B cell (primary cell): Measurements from ENCODE around the gene FOXM1. TPM values are rescaled to one million over a fixed set of nuclear protein-coding genes. Genes with fewer than 3 reads are reported as not detected.
"Not testable (repeated sequence)": the region's sequence is repeated elsewhere in the genome, so short reads cannot be mapped to it uniquely, and the experiment has no call there.

Experiments used
- ATAC-seq: fragments of 200-7000 bp; cut with Tn5 transposase; one replicate; pipeline ENCODE4 v1.10.0; 2021; ENCODE audit warnings: low read depth, mild to moderate bottlenecking, moderate number of reproducible peaks, moderate library complexity
- CTCF ChIA-PET: fragments of 350-600 bp; sonication (Branson Sonifier 250); formaldehyde crosslinking; loops from one replicate; lab custom pipeline; 2021; ENCODE audit warnings: antibody characterized with exemption, inconsistent platforms; lab: Charles Lee
- POLR2A ChIA-PET: fragments of 350-600 bp; sonication (Branson Sonifier 250); formaldehyde crosslinking; loops from one replicate; lab custom pipeline; 2021; ENCODE audit warnings: antibody characterized with exemption; lab: Charles Lee
- DNase-seq: peaks from one replicate; pipeline ENCODE4 v3.0.0; 2013
- H2AFZ ChIP-seq: 2 replicates; pipeline ENCODE4 v1.6.1; 2012; ENCODE audit warnings: mild to moderate bottlenecking, low read depth, low read length; ENCODE audit not compliant: insufficient read depth, poor library complexity, severe bottlenecking
- H3K27ac ChIP-seq, 2 donors: 1 replicate in 1 of 2; 2 replicates in 1 of 2; pipeline ENCODE4 v1.5.1; 2012 to 2013; ENCODE audit warnings: low read length in 2 of 2, mild to moderate bottlenecking in 2 of 2, moderate library complexity in 1 of 2
- H3K27me3 ChIP-seq, 4 experiments: fragments of 200-600 bp in 1 of 4; sonication (generic) in 1 of 4; replicated peaks in 1 of 4; 1 replicate in 2 of 4; 2 replicates in 2 of 4; pipeline versions ENCODE4 v1.6.1 to v1.7.0; 2013 to 2016; ENCODE audit warnings: low read length in 3 of 4, mild to moderate bottlenecking in 2 of 4, mixed read lengths in 1 of 4, moderate library complexity in 1 of 4; ENCODE audit not compliant: insufficient read depth in 4 of 4, control insufficient read depth in 3 of 4; ENCODE audit errors: control extremely low read depth in 1 of 4
- H3K36me3 ChIP-seq, 2 experiments: replicated peaks in 1 of 2; 1 replicate in 1 of 2; 2 replicates in 1 of 2; pipeline versions ENCODE4 v1.6.1 to v1.7.1; 2013; ENCODE audit warnings: low read length in 1 of 2; ENCODE audit not compliant: insufficient read depth in 2 of 2, control insufficient read depth in 1 of 2; ENCODE audit errors: control extremely low read depth in 1 of 2, extremely low read depth in 1 of 2
- H3K4me1 ChIP-seq, 2 donors: fragments of 200-600 bp in 1 of 2; sonication (generic) in 1 of 2; 1 replicate in 1 of 2; 2 replicates in 1 of 2; pipeline versions ENCODE4 v1.5.1 to v1.6.1; 2013 to 2017; ENCODE audit warnings: low read length in 2 of 2; ENCODE audit not compliant: control insufficient read depth in 2 of 2, insufficient read depth in 2 of 2
- H3K4me2 ChIP-seq: replicated peaks from 2 replicates; pipeline ENCODE3; 2012; ENCODE audit warnings: mild to moderate bottlenecking, low read depth, low read length; ENCODE audit not compliant: poor library complexity, severe bottlenecking
- H3K4me3 ChIP-seq, 5 experiments: fragments of 200-600 bp in 1 of 5; sonication (generic) in 1 of 5; 1 replicate in 3 of 5; 2 replicates in 2 of 5; pipeline versions ENCODE4 v1.5.1 to v1.7.0; 2011 to 2016; ENCODE audit warnings: low read length in 4 of 5, mild to moderate bottlenecking in 4 of 5, low read depth in 2 of 5, control low read depth in 1 of 5, moderate library complexity in 1 of 5; ENCODE audit not compliant: insufficient read depth in 1 of 5; ENCODE audit errors: control extremely low read depth in 1 of 5, extremely low read depth in 1 of 5
- H3K79me2 ChIP-seq: fragments of 200-600 bp; sonication (generic); one replicate; pipeline ENCODE4 v1.6.0; 2016; ENCODE audit warnings: low read length; ENCODE audit not compliant: control insufficient read depth, insufficient read depth
- H3K9ac ChIP-seq: fragments of 200-600 bp; sonication (generic); 2 replicates; pipeline ENCODE4 v1.6.1; 2017; ENCODE audit warnings: mild to moderate bottlenecking, low read length, moderate library complexity
- H3K9me3 ChIP-seq, 3 donors: one replicate each; pipeline versions ENCODE4 v1.6.1 to v1.7.1; 2013; ENCODE audit warnings: low read length in 2 of 3; ENCODE audit not compliant: control insufficient read depth in 2 of 3, insufficient read depth in 1 of 3; ENCODE audit errors: control extremely low read depth in 1 of 3
- H4K20me1 ChIP-seq: 2 replicates; pipeline ENCODE4 v1.6.0; 2012; ENCODE audit warnings: mild to moderate bottlenecking, low read length; ENCODE audit not compliant: insufficient read depth, control insufficient read depth, poor library complexity, severe bottlenecking
- H3K27ac Mint-ChIP-seq: one replicate; pipeline ENCODE4 v1.8.0; 2021; ENCODE audit warnings: mixed read lengths
- H3K27me3 Mint-ChIP-seq: one replicate; pipeline ENCODE4 v1.8.0; 2021; ENCODE audit warnings: mixed read lengths
- H3K4me1 Mint-ChIP-seq: one replicate; pipeline ENCODE4 v1.8.0; 2021; ENCODE audit warnings: mixed read lengths
- H3K4me3 Mint-ChIP-seq: one replicate; pipeline ENCODE4 v1.8.0; 2021; ENCODE audit warnings: mixed read lengths
- H3K9me3 Mint-ChIP-seq: one replicate; pipeline ENCODE4 v1.8.0; 2022; ENCODE audit warnings: mixed read lengths; ENCODE audit not compliant: insufficient read depth
- EZH2 ChIP-seq: IDR thresholded peaks from 2 replicates; pipeline ENCODE4 v1.6.1; 2012; ENCODE audit warnings: borderline replicate concordance, low read depth, mild to moderate bottlenecking, moderate library complexity, low read length; ENCODE audit not compliant: insufficient read depth, poor library complexity, severe bottlenecking
- WGBS: methylation state at CpG from one replicate; pipeline ENCODE4 v1.1.5; 2013; ENCODE audit warnings: missing lambda C conversion rate; ENCODE audit not compliant: insufficient coverage; 5-methylcytosine and 5-hydroxymethylcytosine counted together
- intact Hi-C: fragments of 100-400 bp; cut with micrococcal nuclease; formaldehyde crosslinking; loops from one replicate; pipeline ENCODE4 v1.10.0; 2022
- polyA plus RNA-seq: library from polyadenylated mRNA; depleted of rRNA; stranded (reverse); fragments of >200 nt; gene quantifications from 2 replicates; pipeline ENCODE4 v1.2.3, GENCODE V29; 2012
- total RNA-seq, 2 donors: library from RNA; stranded (reverse); fragments of 120-200 nt in 1 of 2; gene quantifications; 1 replicate in 1 of 2; 2 replicates in 1 of 2; pipeline versions ENCODE4 v1.2.3 to v1.2.4, GENCODE V29; 2013 to 2022
- TF ChIP-seq, protein P1 (sequence below): fragments of 200-600 bp; IDR thresholded peaks from one replicate; pipeline ENCODE4 v1.8.0; 2022; ENCODE audit warnings: antibody characterized with exemption, mild to moderate bottlenecking

The FOXM1 gene
- total and polyA plus RNA-seq, 2 donors (not counting 1 experiment from before 2014, with no cell fraction given) = 0.67 to 0.84 TPM

DNA sequence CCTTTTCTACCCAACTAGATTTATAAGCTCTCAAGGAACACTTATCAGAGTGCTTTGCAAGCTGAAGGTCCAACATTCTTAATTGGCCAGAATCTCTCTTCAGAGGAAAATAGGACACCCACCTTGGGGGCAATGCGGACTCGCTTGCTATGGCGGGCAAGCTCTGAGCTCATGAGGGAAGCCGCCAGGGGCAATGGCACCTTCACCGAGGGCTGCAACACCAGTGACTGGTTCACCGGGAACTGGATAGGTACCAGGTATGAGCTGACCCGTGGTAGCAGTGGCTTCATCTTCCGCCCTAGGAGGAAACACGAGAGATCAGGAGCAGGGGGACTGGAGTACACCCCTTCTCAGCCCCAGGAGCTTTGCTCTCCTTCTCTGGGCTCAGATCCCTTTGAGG is 12.8 kb downstream of the FOXM1 start:
- Histone ChIP-seq H3K4me2 (no peak overlapping the region), H3K36me3 (no peaks in the 10 kb centered on the region), H3K27ac (no peak overlapping the region), H3K9me3 (no peaks in the 10 kb centered on the region), H4K20me1 (no peaks in the 10 kb centered on the region), H3K9ac (no peak overlapping the region), H3K79me2 (no peaks in the 10 kb centered on the region), H3K27me3 (no peaks in the 10 kb centered on the region), H2AFZ (no peak overlapping the region), H3K4me3 (no peak overlapping the region), H3K4me1 (no peaks in the 10 kb centered on the region)
- Mint-ChIP-seq H3K27me3 (no peaks in the 10 kb centered on the region), H3K27ac (no peak overlapping the region), H3K9me3 (no peaks in the 10 kb centered on the region), H3K4me3 (no peak overlapping the region), H3K4me1 (no peaks in the 10 kb centered on the region)
- DNase-seq (no peak), ATAC-seq (no peak)
- CTCF ChIA-PET = interaction anchor here (0.6 to 0.8 kb wide), 2 partner anchors 10 to 64 kb away, joined by 3 read pairs; no protein-coding TSS in a partner anchor
- TF ChIP-seq EZH2 = no peak
- TF ChIP-seq, protein P1, sequence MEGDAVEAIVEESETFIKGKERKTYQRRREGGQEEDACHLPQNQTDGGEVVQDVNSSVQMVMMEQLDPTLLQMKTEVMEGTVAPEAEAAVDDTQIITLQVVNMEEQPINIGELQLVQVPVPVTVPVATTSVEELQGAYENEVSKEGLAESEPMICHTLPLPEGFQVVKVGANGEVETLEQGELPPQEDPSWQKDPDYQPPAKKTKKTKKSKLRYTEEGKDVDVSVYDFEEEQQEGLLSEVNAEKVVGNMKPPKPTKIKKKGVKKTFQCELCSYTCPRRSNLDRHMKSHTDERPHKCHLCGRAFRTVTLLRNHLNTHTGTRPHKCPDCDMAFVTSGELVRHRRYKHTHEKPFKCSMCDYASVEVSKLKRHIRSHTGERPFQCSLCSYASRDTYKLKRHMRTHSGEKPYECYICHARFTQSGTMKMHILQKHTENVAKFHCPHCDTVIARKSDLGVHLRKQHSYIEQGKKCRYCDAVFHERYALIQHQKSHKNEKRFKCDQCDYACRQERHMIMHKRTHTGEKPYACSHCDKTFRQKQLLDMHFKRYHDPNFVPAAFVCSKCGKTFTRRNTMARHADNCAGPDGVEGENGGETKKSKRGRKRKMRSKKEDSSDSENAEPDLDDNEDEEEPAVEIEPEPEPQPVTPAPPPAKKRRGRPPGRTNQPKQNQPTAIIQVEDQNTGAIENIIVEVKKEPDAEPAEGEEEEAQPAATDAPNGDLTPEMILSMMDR = no peak
- POLR2A ChIA-PET = no interaction called here
- 97% methylated on average over 9 of the region's 9 CpGs for WGBS
- intact Hi-C loops = no loop called here

GRCh38 chr12:2863402-2863801 is 13.6 kb downstream of the FOXM1 start:
- POLR2A ChIA-PET, H4K20me1 ChIP-seq, H3K27me3 Mint-ChIP-seq: not testable (repeated sequence)

More at GRCh38 chr12:2863402-2863801, 13.6 kb downstream of the FOXM1 start:
- H3K36me3 ChIP-seq, H3K4me2 ChIP-seq, H3K27me3 ChIP-seq, H2AFZ ChIP-seq, H3K4me3 Mint-ChIP-seq, H3K4me1 ChIP-seq, DNase-seq, H3K27ac Mint-ChIP-seq, H3K4me3 ChIP-seq, H3K27ac ChIP-seq, intact Hi-C loops, H3K9ac ChIP-seq, H3K4me1 Mint-ChIP-seq, H3K9me3 Mint-ChIP-seq, H3K79me2 ChIP-seq, ATAC-seq, H3K9me3 ChIP-seq: not testable (repeated sequence)
- CTCF ChIA-PET = interaction anchor here (0.8 kb wide), 1 partner anchor 9 kb away, joined by 3 read pairs; no protein-coding TSS in a partner anchor
- WGBS = 94% methylated on average over 6 of the region's 7 CpGs
